ENCODE measurements around the gene CFAP300.

CFAP300 gene

GRCh38 chr11:102070766-102071165 lies 23.5 kb downstream of the CFAP300 start:
- Histone ChIP-seq H3K36me3 (ENCODE audit: control insufficient read depth, insufficient read depth, low read length) (no peaks in the 10 kb centered on the region), H3K4me2 (ENCODE audit: low read length) (no peak overlapping the region), H3K27me3 (ENCODE audit: control insufficient read depth, insufficient read depth, low read length) (no peaks in the 10 kb centered on the region), H2AFZ (no peak overlapping the region), H3K9ac (no peak overlapping the region), H3K4me1 (no peaks in the 10 kb centered on the region), H3K4me3 (ENCODE audit: low read depth, low read length) (no peak overlapping the region), H3K9me3 (ENCODE audit: control insufficient read depth, low read length) (no peaks in the 10 kb centered on the region), H3K27ac (no peak overlapping the region), H3K79me2 (no peaks in the 10 kb centered on the region)
- TF ChIP-seq CTCF (IDR thresholded peaks at IDR 0.05) = no peak

- Histone ChIP-seq H3K4me3 (ENCODE audit: low read depth, low read length) (no peak overlapping the region), H3K79me2 (no peaks in the 10 kb centered on the region), H3K36me3 (ENCODE audit: control insufficient read depth, insufficient read depth, low read length) (no peaks in the 10 kb centered on the region), H3K27ac (no peak overlapping the region), H3K4me1 (no peaks in the 10 kb centered on the region), H3K9ac (no peak overlapping the region), H2AFZ (no peak overlapping the region), H3K27me3 (ENCODE audit: control insufficient read depth, insufficient read depth, low read length) (no peaks in the 10 kb centered on the region), H3K4me2 (ENCODE audit: low read length) (no peak overlapping the region), H3K9me3 (ENCODE audit: control insufficient read depth, low read length) (no peaks in the 10 kb centered on the region)
- no peak for TF ChIP-seq CTCF (IDR thresholded peaks at IDR 0.05)
Measured at GRCh38 chr11:102071497-102072472, 24.5 kb downstream of the CFAP300 start.

- no peak overlapping the region for H3K4me3 ChIP-seq (ENCODE audit: low read depth, low read length)
- no peak overlapping the region for H2AFZ ChIP-seq
- no peak overlapping the region for H3K9ac ChIP-seq
- H3K9me3 ChIP-seq (ENCODE audit: control insufficient read depth, low read length) = no peaks in the 10 kb centered on the region
- H3K36me3 ChIP-seq (ENCODE audit: control insufficient read depth, insufficient read depth, low read length) = no peaks in the 10 kb centered on the region
- no peak for TF ChIP-seq CTCF (IDR thresholded peaks at IDR 0.05)
- H3K27me3 ChIP-seq (ENCODE audit: control insufficient read depth, insufficient read depth, low read length) = no peaks in the 10 kb centered on the region
- no peak overlapping the region for H3K4me2 ChIP-seq (ENCODE audit: low read length)
- no peaks in the 10 kb centered on the region for H3K4me1 ChIP-seq
- no peak overlapping the region for H3K27ac ChIP-seq
- no peaks in the 10 kb centered on the region for H3K79me2 ChIP-seq
Measured at GRCh38 chr11:102073253-102073652, 26.0 kb downstream of the CFAP300 start.

GRCh38 chr11:102079625-102080024 lies 32.4 kb downstream of the CFAP300 start:
- H3K79me2 ChIP-seq = no peaks in the 10 kb centered on the region
- no peak overlapping the region for H3K27ac ChIP-seq
- H3K9me3 ChIP-seq (ENCODE audit: control insufficient read depth, low read length) = no peaks in the 10 kb centered on the region
- no peaks in the 10 kb centered on the region for H3K4me1 ChIP-seq
- H3K4me3 ChIP-seq (ENCODE audit: low read depth, low read length) = no peak overlapping the region
- H3K27me3 ChIP-seq (ENCODE audit: control insufficient read depth, insufficient read depth, low read length) = no peaks in the 10 kb centered on the region
- no peak for TF ChIP-seq CTCF (IDR thresholded peaks at IDR 0.05)
- no peaks in the 10 kb centered on the region for H3K36me3 ChIP-seq (ENCODE audit: control insufficient read depth, insufficient read depth, low read length)
- H2AFZ ChIP-seq = no peak overlapping the region
- H3K9ac ChIP-seq = no peak overlapping the region
- no peak overlapping the region for H3K4me2 ChIP-seq (ENCODE audit: low read length)

GRCh38 chr11:102081313-102081712 lies 34.1 kb downstream of the CFAP300 start:
- H3K36me3 ChIP-seq (ENCODE audit: control insufficient read depth, insufficient read depth, low read length) = no peaks in the 10 kb centered on the region
- H3K4me3 ChIP-seq (ENCODE audit: low read depth, low read length) = no peak overlapping the region
- H3K27me3 ChIP-seq (ENCODE audit: control insufficient read depth, insufficient read depth, low read length) = no peaks in the 10 kb centered on the region
- no peaks in the 10 kb centered on the region for H3K79me2 ChIP-seq
- no peak for TF ChIP-seq CTCF (IDR thresholded peaks at IDR 0.05)
- no peaks in the 10 kb centered on the region for H3K4me1 ChIP-seq
- no peak overlapping the region for H3K4me2 ChIP-seq (ENCODE audit: low read length)
- no peak overlapping the region for H3K9ac ChIP-seq
- no peak overlapping the region for H3K27ac ChIP-seq
- no peak overlapping the region for H2AFZ ChIP-seq
- no peaks in the 10 kb centered on the region for H3K9me3 ChIP-seq (ENCODE audit: control insufficient read depth, low read length)

Measured in parathyroid adenoma (tissue), 2 donors.